GM23338 (cell line): ENCODE results near the gene FOXP1. TPM values are rescaled to one million over a fixed set of nuclear protein-coding genes. Genes with fewer than 3 reads are reported as not detected.

ENCODE experiments used
- ATAC-seq: fragments of 200-7000 bp; cut with Tn5 transposase; 3 replicates; pipeline ENCODE4 v1.9.1; 2020
- DNase-seq: peaks from one replicate; pipeline ENCODE4 v3.0.0-alpha.2; 2015; ENCODE audit warnings: low spot score
- H2AFZ ChIP-seq: fragments of 200-600 bp; sonication (generic); 2 replicates; pipeline ENCODE4 v1.8.0; 2016; ENCODE audit warnings: antibody characterized with exemption, mild to moderate bottlenecking, moderate library complexity
- H3F3A ChIP-seq: fragments of 200-600 bp; sonication (generic); replicated peaks from 2 replicates; pipeline ENCODE4 v1.8.0; 2017; ENCODE audit warnings: antibody characterized with exemption, mixed run types, low read depth
- H3K27ac ChIP-seq: fragments of 200-600 bp; sonication (generic); 2 replicates; pipeline ENCODE4 v1.6.1; 2016; ENCODE audit warnings: low read depth
- H3K27me3 ChIP-seq: fragments of 200-600 bp; sonication (generic); 2 replicates; pipeline ENCODE4 v1.8.0; 2016; ENCODE audit warnings: mild to moderate bottlenecking, mixed run types, moderate library complexity; ENCODE audit not compliant: insufficient read depth
- H3K36me3 ChIP-seq: fragments of 200-600 bp; sonication (generic); 2 replicates; pipeline ENCODE4 v1.8.0; 2016; ENCODE audit warnings: mild to moderate bottlenecking; ENCODE audit not compliant: insufficient read depth
- H3K4me1 ChIP-seq: fragments of 200-600 bp; sonication (generic); 2 replicates; pipeline ENCODE4 v1.8.0; 2016; ENCODE audit warnings: mild to moderate bottlenecking, moderate library complexity; ENCODE audit not compliant: insufficient read depth
- H3K4me2 ChIP-seq: fragments of 200-600 bp; sonication (generic); 2 replicates; pipeline ENCODE4 v1.7.1; 2017; ENCODE audit warnings: mixed run types
- H3K4me3 ChIP-seq: fragments of 200-600 bp; sonication (generic); 2 replicates; pipeline ENCODE4 v1.6.1; 2016; ENCODE audit warnings: mixed run types
- H3K79me2 ChIP-seq: fragments of 200-600 bp; sonication (generic); replicated peaks from 2 replicates; pipeline ENCODE4 v1.8.0; 2017; ENCODE audit warnings: mild to moderate bottlenecking; ENCODE audit not compliant: insufficient read depth
- H3K9me2 ChIP-seq: fragments of 200-600 bp; sonication (generic); 2 replicates; pipeline ENCODE4 v1.8.0; 2017; ENCODE audit not compliant: insufficient read depth
- H4K20me1 ChIP-seq: fragments of 200-600 bp; sonication (generic); replicated peaks from 2 replicates; pipeline ENCODE4 v1.8.0; 2017; ENCODE audit warnings: mild to moderate bottlenecking; ENCODE audit not compliant: insufficient read depth
- H3K27ac Mint-ChIP-seq: 2 replicates; pipeline ENCODE4 v1.8.0; 2020; ENCODE audit warnings: inconsistent platforms, mild to moderate bottlenecking, moderate library complexity, mixed read lengths
- H3K27me3 Mint-ChIP-seq: 3 replicates; pipeline ENCODE4 v1.8.0; 2022; ENCODE audit warnings: low read depth, mild to moderate bottlenecking, moderate library complexity, mixed read lengths, inconsistent platforms; ENCODE audit not compliant: insufficient read depth, poor library complexity
- H3K36me3 Mint-ChIP-seq: 3 replicates; pipeline ENCODE4 v1.8.0; 2021; ENCODE audit warnings: low read depth, mild to moderate bottlenecking, inconsistent platforms, moderate library complexity, mixed read lengths
- H3K4me1 Mint-ChIP-seq: 3 replicates; pipeline ENCODE4 v1.8.0; 2020; ENCODE audit warnings: mild to moderate bottlenecking, inconsistent platforms, mixed read lengths
- H3K4me3 Mint-ChIP-seq: 3 replicates; pipeline ENCODE4 v1.8.0; 2021; ENCODE audit warnings: moderate library complexity, mild to moderate bottlenecking, inconsistent platforms, mixed read lengths
- H3K9me3 Mint-ChIP-seq: 3 replicates; pipeline ENCODE4 v1.8.0; 2020; ENCODE audit warnings: moderate library complexity, mild to moderate bottlenecking, inconsistent platforms, mixed read lengths
- ETS1 ChIP-seq: IDR thresholded peaks from 2 replicates; pipeline ENCODE4 v1.6.1; 2016; ENCODE audit warnings: antibody characterized with exemption
- EZH2 ChIP-seq: fragments of 200-600 bp; sonication (generic); IDR thresholded peaks from one replicate; pipeline ENCODE4 v1.8.0; 2017; ENCODE audit warnings: antibody characterized with exemption, mild to moderate bottlenecking, low read depth; ENCODE audit not compliant: unreplicated experiment
- NANOG ChIP-seq: IDR thresholded peaks from 2 replicates; pipeline ENCODE4 v1.6.1; 2016; ENCODE audit warnings: antibody characterized with exemption, borderline replicate concordance
- ZNF114 ChIP-seq: fragments of 250-450 bp; sonication (Bioruptor Pico); IDR thresholded peaks from 2 replicates; pipeline ENCODE4 v1.5.0; 2020; ENCODE audit warnings: mild to moderate bottlenecking, moderate library complexity
- polyA plus RNA-seq: library from polyadenylated mRNA; unstranded; fragments of >200 nt; fragmentation: Nextera tagmentation; extraction: Ambion mirVana; gene quantifications from 2 replicates; pipeline ENCODE4 v1.2.1, GENCODE V29; 2016
- total RNA-seq: library from RNA; depleted of rRNA; stranded (reverse); fragments of >200 nt; shearing (Covaris generic); gene quantifications from 2 replicates; pipeline ENCODE4 v1.2.3, GENCODE V29; 2014
- TF ChIP-seq, protein P1 (sequence below), 2 experiments: fragments of 200-600 bp in 1 of 2; sonication (generic) in 1 of 2; conservative IDR thresholded peaks; 2 replicates each; pipeline versions ENCODE4 v1.5.1 to v1.6.1; 2016 to 2017; ENCODE audit warnings: antibody characterized with exemption in 2 of 2, low read depth in 2 of 2, mild to moderate bottlenecking in 2 of 2, moderate library complexity in 1 of 2
- TF ChIP-seq, protein P2 (sequence below): IDR thresholded peaks from one replicate; pipeline ENCODE4 v1.6.1; 2018; ENCODE audit warnings: antibody characterized with exemption; ENCODE audit not compliant: unreplicated experiment

FOXP1 gene
- total and polyA plus RNA-seq, 2 experiments from 2014 or later: 32.9 to 35.5 TPM

- TF ChIP-seq, protein P1, sequence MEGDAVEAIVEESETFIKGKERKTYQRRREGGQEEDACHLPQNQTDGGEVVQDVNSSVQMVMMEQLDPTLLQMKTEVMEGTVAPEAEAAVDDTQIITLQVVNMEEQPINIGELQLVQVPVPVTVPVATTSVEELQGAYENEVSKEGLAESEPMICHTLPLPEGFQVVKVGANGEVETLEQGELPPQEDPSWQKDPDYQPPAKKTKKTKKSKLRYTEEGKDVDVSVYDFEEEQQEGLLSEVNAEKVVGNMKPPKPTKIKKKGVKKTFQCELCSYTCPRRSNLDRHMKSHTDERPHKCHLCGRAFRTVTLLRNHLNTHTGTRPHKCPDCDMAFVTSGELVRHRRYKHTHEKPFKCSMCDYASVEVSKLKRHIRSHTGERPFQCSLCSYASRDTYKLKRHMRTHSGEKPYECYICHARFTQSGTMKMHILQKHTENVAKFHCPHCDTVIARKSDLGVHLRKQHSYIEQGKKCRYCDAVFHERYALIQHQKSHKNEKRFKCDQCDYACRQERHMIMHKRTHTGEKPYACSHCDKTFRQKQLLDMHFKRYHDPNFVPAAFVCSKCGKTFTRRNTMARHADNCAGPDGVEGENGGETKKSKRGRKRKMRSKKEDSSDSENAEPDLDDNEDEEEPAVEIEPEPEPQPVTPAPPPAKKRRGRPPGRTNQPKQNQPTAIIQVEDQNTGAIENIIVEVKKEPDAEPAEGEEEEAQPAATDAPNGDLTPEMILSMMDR (conservative IDR thresholded peaks at IDR 0.05; ENCODE audit: low read depth in 2 of 2): no peak
- TF ChIP-seq NANOG (no peak), EZH2 (no peak)
Observed at GRCh38 chr3:71088742-71089141, 494.8 kb downstream of the FOXP1 start (continued).

DNA sequence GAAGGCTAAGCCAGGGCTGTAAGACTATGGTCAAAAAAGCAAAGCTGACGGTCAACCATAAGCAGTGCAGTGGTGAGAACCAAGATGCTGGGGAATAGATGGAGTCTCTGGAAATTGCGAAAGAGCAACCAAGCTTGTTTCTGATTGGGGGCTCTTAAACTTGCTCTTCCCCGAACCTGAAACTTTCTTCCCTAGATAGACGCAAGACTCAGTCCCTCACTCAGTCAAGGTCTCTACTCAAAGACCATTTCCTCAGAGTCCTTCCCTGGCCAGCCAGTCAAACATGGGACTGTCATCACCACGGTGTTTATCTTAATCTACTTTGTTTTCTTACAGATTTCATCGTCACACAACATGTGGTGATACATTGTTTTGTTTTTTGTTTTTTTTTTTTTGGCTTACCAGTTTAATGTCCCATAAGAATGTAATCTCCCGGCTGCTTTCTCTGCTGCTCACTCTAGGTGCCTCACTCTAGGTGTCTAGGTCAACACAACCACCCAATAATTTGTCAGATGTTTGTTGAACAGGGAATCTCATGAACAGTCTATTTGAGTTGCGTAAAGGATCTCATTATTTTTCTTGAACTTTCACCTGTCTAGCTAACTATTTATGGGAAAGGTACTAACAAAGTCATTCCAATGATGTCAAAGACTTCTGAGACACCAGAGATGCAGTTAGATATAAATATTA lies 495.4 kb downstream of the FOXP1 start:
- TF ChIP-seq, protein P1 (conservative IDR thresholded peaks at IDR 0.05; ENCODE audit: low read depth in 2 of 2): no peak
- no peak for TF ChIP-seq EZH2
- TF ChIP-seq, protein P2, sequence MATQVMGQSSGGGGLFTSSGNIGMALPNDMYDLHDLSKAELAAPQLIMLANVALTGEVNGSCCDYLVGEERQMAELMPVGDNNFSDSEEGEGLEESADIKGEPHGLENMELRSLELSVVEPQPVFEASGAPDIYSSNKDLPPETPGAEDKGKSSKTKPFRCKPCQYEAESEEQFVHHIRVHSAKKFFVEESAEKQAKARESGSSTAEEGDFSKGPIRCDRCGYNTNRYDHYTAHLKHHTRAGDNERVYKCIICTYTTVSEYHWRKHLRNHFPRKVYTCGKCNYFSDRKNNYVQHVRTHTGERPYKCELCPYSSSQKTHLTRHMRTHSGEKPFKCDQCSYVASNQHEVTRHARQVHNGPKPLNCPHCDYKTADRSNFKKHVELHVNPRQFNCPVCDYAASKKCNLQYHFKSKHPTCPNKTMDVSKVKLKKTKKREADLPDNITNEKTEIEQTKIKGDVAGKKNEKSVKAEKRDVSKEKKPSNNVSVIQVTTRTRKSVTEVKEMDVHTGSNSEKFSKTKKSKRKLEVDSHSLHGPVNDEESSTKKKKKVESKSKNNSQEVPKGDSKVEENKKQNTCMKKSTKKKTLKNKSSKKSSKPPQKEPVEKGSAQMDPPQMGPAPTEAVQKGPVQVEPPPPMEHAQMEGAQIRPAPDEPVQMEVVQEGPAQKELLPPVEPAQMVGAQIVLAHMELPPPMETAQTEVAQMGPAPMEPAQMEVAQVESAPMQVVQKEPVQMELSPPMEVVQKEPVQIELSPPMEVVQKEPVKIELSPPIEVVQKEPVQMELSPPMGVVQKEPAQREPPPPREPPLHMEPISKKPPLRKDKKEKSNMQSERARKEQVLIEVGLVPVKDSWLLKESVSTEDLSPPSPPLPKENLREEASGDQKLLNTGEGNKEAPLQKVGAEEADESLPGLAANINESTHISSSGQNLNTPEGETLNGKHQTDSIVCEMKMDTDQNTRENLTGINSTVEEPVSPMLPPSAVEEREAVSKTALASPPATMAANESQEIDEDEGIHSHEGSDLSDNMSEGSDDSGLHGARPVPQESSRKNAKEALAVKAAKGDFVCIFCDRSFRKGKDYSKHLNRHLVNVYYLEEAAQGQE: no peak
- no peak for TF ChIP-seq NANOG
- TF ChIP-seq ZNF114 (CRISPR knock-in tag): no peak
- no peak for TF ChIP-seq ETS1

More for the DNA sequence above, 495.4 kb downstream of the FOXP1 start:
- Mint-ChIP-seq H3K9me3 (no peaks in the 10 kb centered on the region), H3K4me1 (peaks cover 22% of the 10 kb centered on the region), H3K36me3 (no peaks in the 10 kb centered on the region), H3K27ac (no peak overlapping the region), H3K4me3 (no peak overlapping the region), H3K27me3 (peaks cover 8% of the 10 kb centered on the region)
- Histone ChIP-seq H3K4me1 (peaks cover 12% of the 10 kb centered on the region; the same call in 1 of the 2 replicates), H3F3A (no peaks in the 10 kb centered on the region), H3K4me3 (no peak overlapping the region), H3K27me3 (no peaks in the 10 kb centered on the region), H3K79me2 (no peaks in the 10 kb centered on the region; the same call in 1 of the 2 replicates), H3K27ac (no peak overlapping the region; the same call in 1 of the 2 replicates), H3K9me2 (no peaks in the 10 kb centered on the region), H2AFZ (no peak overlapping the region), H4K20me1 (no peaks in the 10 kb centered on the region; the same call in 1 of the 2 replicates), H3K4me2 (no peak overlapping the region), H3K36me3 (no peaks in the 10 kb centered on the region)
- ATAC-seq (no peak), DNase-seq (no peak)
